HepG2 (cell line): ENCODE measurements around the gene RBM23. TPM values are rescaled to one million over a fixed set of nuclear protein-coding genes. Genes with fewer than 3 reads are reported as not detected.

ENCODE experiments used
- AGO2 ChIP-seq: fragments of 200-400 bp; formaldehyde crosslinking; optimal IDR thresholded peaks from 2 replicates; pipeline ENCODE3; 2017; ENCODE audit warnings: mild to moderate bottlenecking, low read depth, low read length, moderate library complexity
- AHDC1 ChIP-seq: sonication (generic); formaldehyde crosslinking; IDR thresholded peaks from 2 replicates; pipeline ENCODE4 v1.5.1; 2020; ENCODE audit warnings: mild to moderate bottlenecking, missing genetic modification reagents, borderline replicate concordance
- ESRRA ChIP-seq: sonication (generic); formaldehyde crosslinking; IDR thresholded peaks from 2 replicates; pipeline ENCODE4 v1.5.1; 2020; ENCODE audit warnings: mild to moderate bottlenecking, low read depth, missing genetic modification reagents
- MAF1 ChIP-seq: sonication (generic); formaldehyde crosslinking; IDR thresholded peaks from 2 replicates; pipeline ENCODE4 v1.5.0; 2020; ENCODE audit warnings: missing genetic modification reagents, borderline replicate concordance
- MEF2D ChIP-seq: sonication (generic); formaldehyde crosslinking; IDR thresholded peaks from 2 replicates; pipeline ENCODE4 v1.5.1; 2020; ENCODE audit warnings: mild to moderate bottlenecking, missing genetic modification reagents
- NFATC3 ChIP-seq: sonication (generic); formaldehyde crosslinking; IDR thresholded peaks from 2 replicates; pipeline ENCODE4 v1.5.1; 2020; ENCODE audit warnings: mild to moderate bottlenecking, missing genetic modification reagents
- REL ChIP-seq: sonication (generic); formaldehyde crosslinking; conservative IDR thresholded peaks from 2 replicates; pipeline ENCODE4 v1.8.0; 2022; ENCODE audit warnings: mild to moderate bottlenecking, missing genetic modification reagents, moderate library complexity
- ZBTB21 ChIP-seq: sonication (generic); formaldehyde crosslinking; IDR thresholded peaks from 2 replicates; pipeline ENCODE4 v1.4.0; 2020; ENCODE audit warnings: missing genetic modification reagents
- ZBTB3 ChIP-seq: sonication (generic); formaldehyde crosslinking; IDR thresholded peaks from 2 replicates; pipeline ENCODE4 v1.4.0; 2020; ENCODE audit warnings: low read depth, mild to moderate bottlenecking, moderate library complexity, missing genetic modification reagents, borderline replicate concordance
- ZNF431 ChIP-seq: sonication (generic); formaldehyde crosslinking; IDR thresholded peaks from 2 replicates; pipeline ENCODE4 v1.9.0; 2022; ENCODE audit warnings: missing genetic modification reagents, low read depth, mild to moderate bottlenecking, borderline replicate concordance
- ZNF451 ChIP-seq: sonication (generic); formaldehyde crosslinking; IDR thresholded peaks from 2 replicates; pipeline ENCODE4 v1.5.0; 2020; ENCODE audit warnings: mild to moderate bottlenecking, missing genetic modification reagents
- ZNF552 ChIP-seq: sonication (generic); formaldehyde crosslinking; IDR thresholded peaks from 2 replicates; pipeline ENCODE4 v1.9.0; 2022; ENCODE audit warnings: missing genetic modification reagents, mild to moderate bottlenecking, borderline replicate concordance
- ZNF746 ChIP-seq: sonication (generic); formaldehyde crosslinking; IDR thresholded peaks from 2 replicates; pipeline ENCODE4 v1.8.0; 2022; ENCODE audit warnings: mild to moderate bottlenecking, missing genetic modification reagents
- ZNF773 ChIP-seq: sonication (generic); formaldehyde crosslinking; IDR thresholded peaks from 2 replicates; pipeline ENCODE4 v1.4.0; 2020; ENCODE audit warnings: missing genetic modification reagents, borderline replicate concordance
- ZNF781 ChIP-seq: sonication (generic); formaldehyde crosslinking; IDR thresholded peaks from 2 replicates; pipeline ENCODE4 v1.5.1; 2020; ENCODE audit warnings: borderline replicate concordance, mild to moderate bottlenecking, missing genetic modification reagents; ENCODE audit errors: not compliant biosample characterization
- polyA plus RNA-seq, 8 experiments: library from polyadenylated mRNA; depleted of rRNA in 3 of 8; stranded (reverse) in 7 of 8; unstranded in 1 of 8; fragments of >200 nt; fragmentation: Illumina TruSeq in 4 of 8; extraction: Trizol in 4 of 8; gene quantifications; 2 replicates each; pipeline versions ENCODE4 v1.2.1 to v1.2.3, GENCODE V29; 2011 to 2016; ENCODE audit warnings: low read depth in 4 of 8, missing spikeins in 1 of 8, mixed read lengths in 1 of 8; ENCODE audit not compliant: insufficient read depth in 1 of 8
- total RNA-seq, 5 experiments: library from RNA; depleted of rRNA; stranded (reverse); fragments of >200 nt; fragmentation: Illumina TruSeq; extraction: Trizol; gene quantifications; 2 replicates each; pipeline ENCODE4 v1.2.3, GENCODE V29; 2016; ENCODE audit warnings: low read depth in 1 of 5
- TF ChIP-seq, protein P1 (sequence below): sonication (generic); formaldehyde crosslinking; IDR thresholded peaks from 2 replicates; pipeline ENCODE4 v1.5.1; 2020; ENCODE audit warnings: missing genetic modification reagents, mild to moderate bottlenecking, borderline replicate concordance
- TF ChIP-seq, protein P2 (sequence below): sonication (generic); formaldehyde crosslinking; IDR thresholded peaks from 2 replicates; pipeline ENCODE4 v1.5.1; 2020; ENCODE audit warnings: mild to moderate bottlenecking, moderate library complexity, missing genetic modification reagents
- TF ChIP-seq, protein P3 (sequence below): IDR thresholded peaks from 2 replicates; pipeline ENCODE4 v1.6.1; 2016; ENCODE audit warnings: mild to moderate bottlenecking, missing biosample characterization, missing genetic modification reagents

RBM23 gene
- total and polyA plus RNA-seq, 2 of the 13 experiments (the other 11 are each of a cell fraction or from before 2014, with no cell fraction given) = 1.5 to 2.1 TPM

DNA sequence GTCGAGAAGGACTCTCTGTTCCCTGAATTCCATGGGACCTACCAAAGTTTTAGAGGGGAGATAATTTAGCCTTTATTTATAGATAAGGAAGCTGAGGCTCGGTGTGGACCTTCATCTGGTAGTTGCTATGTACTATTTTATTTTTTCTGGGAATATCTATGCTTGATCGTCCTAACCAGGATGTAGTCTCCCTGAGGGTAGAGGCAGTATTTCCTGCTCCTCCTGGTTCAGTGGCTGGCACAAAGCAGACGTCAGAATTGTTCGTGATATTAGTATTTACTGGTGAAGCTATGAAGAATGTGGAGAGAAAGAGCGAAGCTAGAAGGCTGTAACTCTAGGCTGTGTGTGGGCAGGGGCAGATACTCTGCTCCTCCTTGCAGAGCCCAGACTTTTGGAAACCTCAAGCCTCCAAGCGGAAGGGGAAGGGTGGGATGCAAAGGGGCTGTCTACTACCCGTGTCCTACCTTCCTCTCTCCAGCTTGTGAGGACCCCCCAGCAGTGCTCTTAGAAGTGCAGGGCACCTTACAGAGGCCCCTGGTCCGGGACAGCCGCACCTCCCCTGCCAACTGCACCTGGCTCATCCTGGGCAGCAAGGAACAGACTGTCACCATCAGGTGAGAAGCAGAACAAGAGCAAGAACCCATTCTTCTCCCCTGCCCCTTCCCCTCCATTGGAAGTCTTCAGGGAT, 46.0 kb downstream of the RBM23 start (continued):
- 0 out of 2 replicates have a peak, but pooled peaks have one; percentile 30 for TF ChIP-seq ZNF451 (CRISPR knock-in tag)
- TF ChIP-seq, protein P1, sequence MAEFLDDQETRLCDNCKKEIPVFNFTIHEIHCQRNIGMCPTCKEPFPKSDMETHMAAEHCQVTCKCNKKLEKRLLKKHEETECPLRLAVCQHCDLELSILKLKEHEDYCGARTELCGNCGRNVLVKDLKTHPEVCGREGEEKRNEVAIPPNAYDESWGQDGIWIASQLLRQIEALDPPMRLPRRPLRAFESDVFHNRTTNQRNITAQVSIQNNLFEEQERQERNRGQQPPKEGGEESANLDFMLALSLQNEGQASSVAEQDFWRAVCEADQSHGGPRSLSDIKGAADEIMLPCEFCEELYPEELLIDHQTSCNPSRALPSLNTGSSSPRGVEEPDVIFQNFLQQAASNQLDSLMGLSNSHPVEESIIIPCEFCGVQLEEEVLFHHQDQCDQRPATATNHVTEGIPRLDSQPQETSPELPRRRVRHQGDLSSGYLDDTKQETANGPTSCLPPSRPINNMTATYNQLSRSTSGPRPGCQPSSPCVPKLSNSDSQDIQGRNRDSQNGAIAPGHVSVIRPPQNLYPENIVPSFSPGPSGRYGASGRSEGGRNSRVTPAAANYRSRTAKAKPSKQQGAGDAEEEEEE (CRISPR knock-in tag) = no peak
- TF ChIP-seq MAF1 = no peak
- 0 out of 2 replicates have a peak, but pooled peaks have one; percentile 6 for TF ChIP-seq ESRRA (CRISPR knock-in tag)
- no peak for TF ChIP-seq ZNF431
- TF ChIP-seq ZNF781 (CRISPR knock-in tag) = peak; percentile 6
- TF ChIP-seq ZBTB21 (CRISPR knock-in tag) = 0 out of 2 replicates have a peak, but pooled peaks have one; percentile 4
- 0 out of 2 replicates have a peak, but pooled peaks have one; percentile 67 for TF ChIP-seq REL (CRISPR knock-in tag)
- 0 out of 2 replicates have a peak, but pooled peaks have one; percentile 28 for TF ChIP-seq ZNF746 (CRISPR knock-in tag)
- TF ChIP-seq ZBTB3 (CRISPR knock-in tag) = 0 out of 2 replicates have a peak, but pooled peaks have one; percentile 6
- TF ChIP-seq ZNF552 (CRISPR knock-in tag) = no peak
- TF ChIP-seq ZNF773 (CRISPR knock-in tag) = no peak
- no peak for TF ChIP-seq AGO2
- no peak; the same call in 1 of the 2 replicates for TF ChIP-seq NFATC3
- TF ChIP-seq, protein P2, sequence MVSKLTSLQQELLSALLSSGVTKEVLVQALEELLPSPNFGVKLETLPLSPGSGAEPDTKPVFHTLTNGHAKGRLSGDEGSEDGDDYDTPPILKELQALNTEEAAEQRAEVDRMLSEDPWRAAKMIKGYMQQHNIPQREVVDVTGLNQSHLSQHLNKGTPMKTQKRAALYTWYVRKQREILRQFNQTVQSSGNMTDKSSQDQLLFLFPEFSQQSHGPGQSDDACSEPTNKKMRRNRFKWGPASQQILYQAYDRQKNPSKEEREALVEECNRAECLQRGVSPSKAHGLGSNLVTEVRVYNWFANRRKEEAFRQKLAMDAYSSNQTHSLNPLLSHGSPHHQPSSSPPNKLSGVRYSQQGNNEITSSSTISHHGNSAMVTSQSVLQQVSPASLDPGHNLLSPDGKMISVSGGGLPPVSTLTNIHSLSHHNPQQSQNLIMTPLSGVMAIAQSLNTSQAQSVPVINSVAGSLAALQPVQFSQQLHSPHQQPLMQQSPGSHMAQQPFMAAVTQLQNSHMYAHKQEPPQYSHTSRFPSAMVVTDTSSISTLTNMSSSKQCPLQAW (CRISPR knock-in tag) = 0 out of 2 replicates have a peak, but pooled peaks have one; percentile 0
- TF ChIP-seq AHDC1 (CRISPR knock-in tag) = no peak
- TF ChIP-seq, protein P3, sequence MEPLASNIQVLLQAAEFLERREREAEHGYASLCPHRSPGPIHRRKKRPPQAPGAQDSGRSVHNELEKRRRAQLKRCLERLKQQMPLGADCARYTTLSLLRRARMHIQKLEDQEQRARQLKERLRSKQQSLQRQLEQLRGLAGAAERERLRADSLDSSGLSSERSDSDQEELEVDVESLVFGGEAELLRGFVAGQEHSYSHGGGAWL (CRISPR knock-in tag) = 0 out of 2 replicates have a peak, but pooled peaks have one; percentile 14
- TF ChIP-seq MEF2D = no peak
